Lung (tissue), 12 donors: Measurements from ENCODE around the gene HMSD. TPM values are rescaled to one million over a fixed set of nuclear protein-coding genes. Genes with fewer than 3 reads are reported as not detected.

ENCODE experiments used
- ATAC-seq: fragments of 200-7000 bp; cut with Tn5 transposase; one replicate; pipeline ENCODE4 v1.9.1; 2020; ENCODE audit warnings: moderate number of reproducible peaks; ENCODE audit not compliant: insufficient read depth, low FRiP score
- DNase-seq, 3 donors: peaks; one replicate each; pipeline ENCODE4 v3.0.0-alpha.2; 2013 to 2017
- H3K27ac ChIP-seq, 2 donors: one replicate each; pipeline ENCODE4 v1.5.1; 2013; ENCODE audit warnings: mild to moderate bottlenecking in 2 of 2, moderate library complexity in 2 of 2, control low read depth in 1 of 2, inconsistent platforms in 1 of 2, low read depth in 1 of 2, low read length in 1 of 2
- H3K27me3 ChIP-seq, 3 donors: one replicate each; pipeline ENCODE4 v1.5.1; 2013; ENCODE audit warnings: low read length in 2 of 3; ENCODE audit not compliant: control insufficient read depth in 3 of 3, insufficient read depth in 3 of 3
- H3K36me3 ChIP-seq, 4 donors: one replicate each; pipeline ENCODE4 v1.5.1; 2013; ENCODE audit warnings: low read length in 4 of 4, mild to moderate bottlenecking in 1 of 4, moderate library complexity in 1 of 4; ENCODE audit not compliant: control insufficient read depth in 4 of 4, insufficient read depth in 4 of 4
- H3K4me1 ChIP-seq, 5 donors: one replicate each; pipeline ENCODE4 v1.5.1; 2013; ENCODE audit warnings: low read length in 5 of 5, mild to moderate bottlenecking in 2 of 5, moderate library complexity in 1 of 5; ENCODE audit not compliant: control insufficient read depth in 5 of 5, insufficient read depth in 5 of 5
- H3K4me3 ChIP-seq: one replicate; pipeline ENCODE4 v1.5.1; 2013; ENCODE audit warnings: mild to moderate bottlenecking, control low read depth, moderate library complexity
- H3K9ac ChIP-seq, 2 donors: one replicate each; pipeline ENCODE4 v1.5.1; 2013; ENCODE audit warnings: low read length in 2 of 2, control low read depth in 1 of 2; ENCODE audit not compliant: insufficient read depth in 1 of 2
- H3K9me3 ChIP-seq, 4 donors: one replicate each; pipeline ENCODE4 v1.5.1; 2013; ENCODE audit warnings: low read length in 3 of 4, mild to moderate bottlenecking in 1 of 4, moderate library complexity in 1 of 4; ENCODE audit not compliant: control insufficient read depth in 4 of 4, insufficient read depth in 3 of 4
- CTCF ChIP-seq: IDR thresholded peaks from 2 replicates; pipeline ENCODE4 v1.5.1; 2012; ENCODE audit warnings: mild to moderate bottlenecking; ENCODE audit errors: control extremely low read depth, extremely low read depth
- WGBS, 2 donors: extraction: QIAGEN DNeasy Blood & Tissue Kit; methylation state at CpG; one replicate each; pipeline ENCODE4 v1.1.7; 2013; 5-methylcytosine and 5-hydroxymethylcytosine counted together
- polyA plus RNA-seq, 2 donors: library from polyadenylated mRNA; stranded (reverse); fragments of 200-250 nt; gene quantifications; one replicate each; pipeline ENCODE4 v1.2.1, GENCODE V29; 2013
- total RNA-seq, 2 donors: library from RNA; depleted of rRNA in 1 of 2; stranded (reverse); fragments of >200 nt in 1 of 2; gene quantifications; one replicate each; pipeline ENCODE4 v1.2.1, GENCODE V29; 2014 to 2021
- donor health status: control.
- donor health status: control.
- donor health status: Bipolar disorder and iron deficiency.
- donor health status: healthy.
- donor health status: DM: yes; HTN: yes; CAD: no.

HMSD gene
- total and polyA plus RNA-seq, 4 donors = 0.17 to 2.3 (median 0.76) TPM

DNA sequence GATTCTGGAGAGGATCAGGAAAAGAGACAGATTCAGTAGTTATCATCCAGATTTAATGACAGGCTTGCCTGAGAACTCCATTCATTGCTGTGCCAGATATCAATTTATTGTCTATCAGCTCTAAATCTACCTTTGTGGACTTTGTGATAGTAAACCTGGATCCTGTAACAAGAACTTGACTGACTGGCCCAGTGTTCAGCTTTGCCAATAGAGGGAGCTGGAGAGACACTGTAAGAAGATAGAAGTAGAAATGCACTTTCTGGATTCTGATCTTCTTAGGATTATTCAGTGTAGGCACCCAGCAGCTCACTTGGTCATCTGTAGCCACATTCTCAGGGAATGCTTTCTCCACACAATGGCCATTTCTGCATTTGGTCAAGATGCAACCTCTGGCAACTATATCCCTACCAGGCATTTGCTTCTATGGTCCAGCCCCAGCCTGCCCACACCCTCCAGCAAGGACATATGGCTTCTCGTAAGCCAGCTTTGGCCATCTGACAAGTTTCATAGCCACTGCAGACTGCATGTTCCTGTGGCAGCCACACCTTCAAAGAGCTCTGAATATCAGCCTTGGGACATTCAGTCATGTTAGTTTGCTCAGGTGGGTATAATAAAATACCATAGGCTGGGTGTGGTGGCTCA lies 14.6 kb downstream of the HMSD start:
- Histone ChIP-seq H3K9me3 (no peaks in the 10 kb centered on the region), H3K36me3 (no peaks in the 10 kb centered on the region), H3K27me3 (no peaks in the 10 kb centered on the region), H3K4me1 (no peaks in the 10 kb centered on the region), H3K27ac (no peak overlapping the region), H3K4me3 (no peak overlapping the region), H3K9ac (no peak overlapping the region)
- peak; percentile 83 for ATAC-seq
- peak; percentile 63 for TF ChIP-seq CTCF
- WGBS, 2 donors = 79 to 80% methylated on average over 1 of the region's 1 CpG
- DNase-seq = peak in 2 of 3 donors; percentile 43 to 59

DNA sequence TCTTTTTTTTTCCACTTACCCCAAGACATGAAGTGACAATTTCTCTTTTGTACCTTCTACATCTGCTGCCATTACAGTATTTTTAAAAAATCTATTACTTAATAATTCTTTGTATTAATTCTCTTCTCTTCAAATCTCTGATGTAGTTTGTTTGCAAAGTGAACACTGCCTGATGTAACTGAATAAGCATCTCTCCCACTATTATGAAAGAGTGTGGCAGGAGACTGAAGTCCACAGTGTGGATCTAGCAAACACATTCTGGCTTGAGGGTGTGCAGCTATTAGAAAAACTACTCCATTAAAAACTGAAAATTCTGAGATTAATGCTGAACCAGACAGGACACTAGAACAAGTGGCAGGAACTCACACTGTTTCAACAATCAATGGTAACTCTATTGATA lies 15.8 kb downstream of the HMSD start:
- no peaks in the 10 kb centered on the region for H3K27me3 ChIP-seq
- peaks cover 0 to 7% (median 0%) of the 10 kb centered on the region in 5 donors for H3K4me1 ChIP-seq
- no peak overlapping the region for H3K27ac ChIP-seq
- ATAC-seq (no peak), DNase-seq (no peak)
- no peak overlapping the region for H3K4me3 ChIP-seq
- no peak for TF ChIP-seq CTCF
- H3K9ac ChIP-seq = no peak overlapping the region
- no peaks in the 10 kb centered on the region for H3K9me3 ChIP-seq
- H3K36me3 ChIP-seq = no peaks in the 10 kb centered on the region

- peak overlapping the region in 1 of 2 donors; percentile 18 for H3K9ac ChIP-seq
- no peaks in the 10 kb centered on the region for H3K36me3 ChIP-seq
- no peak for DNase-seq
- 90 to 91% methylated on average over 5 of the region's 5 CpGs for WGBS, 2 donors
- TF ChIP-seq CTCF = no peak
- H3K27me3 ChIP-seq = no peaks in the 10 kb centered on the region
- H3K4me1 ChIP-seq = peaks cover 0 to 7% (median 0%) of the 10 kb centered on the region in 5 donors
- no peak for ATAC-seq
- H3K9me3 ChIP-seq = no peaks in the 10 kb centered on the region
- H3K27ac ChIP-seq = no peak overlapping the region
- no peak overlapping the region for H3K4me3 ChIP-seq
These were observed 16.7 kb downstream of the HMSD start for GRCh38 chr18:63965716-63966330.
